ENCODE results near the gene PRF1.
A peak's percentile ranks its signal among the peaks of the same experiment; 100 is the strongest.

Gene PRF1

DNA sequence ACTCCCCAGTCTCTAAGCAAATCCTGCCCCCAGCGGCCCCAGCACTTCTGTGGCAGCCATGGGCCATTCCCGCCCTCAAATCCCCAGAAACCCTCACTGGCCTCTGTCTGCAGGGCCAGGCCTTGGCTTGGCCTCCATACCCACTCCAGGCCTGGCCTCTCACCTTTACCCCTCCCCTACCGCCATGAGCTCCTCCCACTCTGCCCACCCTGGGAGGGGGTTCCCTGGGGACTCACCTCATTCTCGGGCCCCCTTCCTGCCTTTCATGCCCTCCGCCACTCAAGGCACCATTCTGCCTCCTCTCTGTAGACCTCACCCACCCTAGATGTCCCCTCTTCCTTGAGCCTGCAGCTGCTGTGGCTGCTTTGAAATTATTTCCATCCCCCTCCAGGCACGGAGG is 41.0 kb downstream of the PRF1 start:
- no peak for DNase-seq (ENCODE audit: low read depth in 1 of 2, low spot score in 1 of 2)
- H3K27me3 ChIP-seq (ENCODE audit: insufficient read depth, poor library complexity, severe bottlenecking) = no peaks in the 10 kb centered on the region
- H3K4me3 ChIP-seq (replicated peaks; ENCODE audit: insufficient read depth, low read length) = no peak overlapping the region
- H3K27ac ChIP-seq (replicated peaks) = no peak overlapping the region
- TF ChIP-seq GABPA (IDR thresholded peaks at IDR 0.05; ENCODE audit: low read depth) = no peak

DNA sequence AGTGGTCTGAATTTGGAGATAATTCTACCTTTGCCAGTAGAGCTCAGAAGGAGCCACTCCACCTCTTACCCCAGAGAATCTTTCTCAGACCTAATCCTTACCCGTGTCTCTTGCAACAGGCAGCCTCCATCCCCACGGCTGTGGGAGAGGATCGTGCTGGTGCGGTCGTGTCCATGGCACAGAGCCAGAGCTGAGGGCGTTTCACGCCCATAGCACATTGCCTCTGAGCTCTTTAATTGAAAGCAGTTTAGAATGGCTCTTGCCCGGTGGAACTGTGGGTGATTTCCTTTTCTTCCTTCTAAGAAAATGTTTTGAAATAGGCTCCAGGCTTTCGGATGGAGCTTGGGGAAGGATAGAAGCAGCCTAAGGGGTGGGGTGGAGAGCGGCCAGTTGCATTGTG is 41.5 kb downstream of the PRF1 start:
- H3K27me3 ChIP-seq (ENCODE audit: insufficient read depth, poor library complexity, severe bottlenecking) = no peaks in the 10 kb centered on the region
- TF ChIP-seq SPI1 (IDR thresholded peaks at IDR 0.05; ENCODE audit: borderline replicate concordance, low read depth) (no peak), POLR2AphosphoS5 (IDR thresholded peaks at IDR 0.05; ENCODE audit: low read depth) (peak; percentile 43)
- TF ChIP-seq, protein P1, sequence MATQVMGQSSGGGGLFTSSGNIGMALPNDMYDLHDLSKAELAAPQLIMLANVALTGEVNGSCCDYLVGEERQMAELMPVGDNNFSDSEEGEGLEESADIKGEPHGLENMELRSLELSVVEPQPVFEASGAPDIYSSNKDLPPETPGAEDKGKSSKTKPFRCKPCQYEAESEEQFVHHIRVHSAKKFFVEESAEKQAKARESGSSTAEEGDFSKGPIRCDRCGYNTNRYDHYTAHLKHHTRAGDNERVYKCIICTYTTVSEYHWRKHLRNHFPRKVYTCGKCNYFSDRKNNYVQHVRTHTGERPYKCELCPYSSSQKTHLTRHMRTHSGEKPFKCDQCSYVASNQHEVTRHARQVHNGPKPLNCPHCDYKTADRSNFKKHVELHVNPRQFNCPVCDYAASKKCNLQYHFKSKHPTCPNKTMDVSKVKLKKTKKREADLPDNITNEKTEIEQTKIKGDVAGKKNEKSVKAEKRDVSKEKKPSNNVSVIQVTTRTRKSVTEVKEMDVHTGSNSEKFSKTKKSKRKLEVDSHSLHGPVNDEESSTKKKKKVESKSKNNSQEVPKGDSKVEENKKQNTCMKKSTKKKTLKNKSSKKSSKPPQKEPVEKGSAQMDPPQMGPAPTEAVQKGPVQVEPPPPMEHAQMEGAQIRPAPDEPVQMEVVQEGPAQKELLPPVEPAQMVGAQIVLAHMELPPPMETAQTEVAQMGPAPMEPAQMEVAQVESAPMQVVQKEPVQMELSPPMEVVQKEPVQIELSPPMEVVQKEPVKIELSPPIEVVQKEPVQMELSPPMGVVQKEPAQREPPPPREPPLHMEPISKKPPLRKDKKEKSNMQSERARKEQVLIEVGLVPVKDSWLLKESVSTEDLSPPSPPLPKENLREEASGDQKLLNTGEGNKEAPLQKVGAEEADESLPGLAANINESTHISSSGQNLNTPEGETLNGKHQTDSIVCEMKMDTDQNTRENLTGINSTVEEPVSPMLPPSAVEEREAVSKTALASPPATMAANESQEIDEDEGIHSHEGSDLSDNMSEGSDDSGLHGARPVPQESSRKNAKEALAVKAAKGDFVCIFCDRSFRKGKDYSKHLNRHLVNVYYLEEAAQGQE (IDR thresholded peaks at IDR 0.05; ENCODE audit: insufficient replicate concordance, low read depth) = no peak
- TF ChIP-seq, protein P2, sequence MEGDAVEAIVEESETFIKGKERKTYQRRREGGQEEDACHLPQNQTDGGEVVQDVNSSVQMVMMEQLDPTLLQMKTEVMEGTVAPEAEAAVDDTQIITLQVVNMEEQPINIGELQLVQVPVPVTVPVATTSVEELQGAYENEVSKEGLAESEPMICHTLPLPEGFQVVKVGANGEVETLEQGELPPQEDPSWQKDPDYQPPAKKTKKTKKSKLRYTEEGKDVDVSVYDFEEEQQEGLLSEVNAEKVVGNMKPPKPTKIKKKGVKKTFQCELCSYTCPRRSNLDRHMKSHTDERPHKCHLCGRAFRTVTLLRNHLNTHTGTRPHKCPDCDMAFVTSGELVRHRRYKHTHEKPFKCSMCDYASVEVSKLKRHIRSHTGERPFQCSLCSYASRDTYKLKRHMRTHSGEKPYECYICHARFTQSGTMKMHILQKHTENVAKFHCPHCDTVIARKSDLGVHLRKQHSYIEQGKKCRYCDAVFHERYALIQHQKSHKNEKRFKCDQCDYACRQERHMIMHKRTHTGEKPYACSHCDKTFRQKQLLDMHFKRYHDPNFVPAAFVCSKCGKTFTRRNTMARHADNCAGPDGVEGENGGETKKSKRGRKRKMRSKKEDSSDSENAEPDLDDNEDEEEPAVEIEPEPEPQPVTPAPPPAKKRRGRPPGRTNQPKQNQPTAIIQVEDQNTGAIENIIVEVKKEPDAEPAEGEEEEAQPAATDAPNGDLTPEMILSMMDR (IDR thresholded peaks at IDR 0.05; ENCODE audit: insufficient read depth, low read length) = no peak
- H3K4me3 ChIP-seq (replicated peaks; ENCODE audit: insufficient read depth, low read length) = no peak overlapping the region
- H3K27ac ChIP-seq (replicated peaks) = no peak overlapping the region
- peak in 1 of 2 experiments; percentile 68 for DNase-seq (ENCODE audit: low read depth in 1 of 2, low spot score in 1 of 2)

DNA sequence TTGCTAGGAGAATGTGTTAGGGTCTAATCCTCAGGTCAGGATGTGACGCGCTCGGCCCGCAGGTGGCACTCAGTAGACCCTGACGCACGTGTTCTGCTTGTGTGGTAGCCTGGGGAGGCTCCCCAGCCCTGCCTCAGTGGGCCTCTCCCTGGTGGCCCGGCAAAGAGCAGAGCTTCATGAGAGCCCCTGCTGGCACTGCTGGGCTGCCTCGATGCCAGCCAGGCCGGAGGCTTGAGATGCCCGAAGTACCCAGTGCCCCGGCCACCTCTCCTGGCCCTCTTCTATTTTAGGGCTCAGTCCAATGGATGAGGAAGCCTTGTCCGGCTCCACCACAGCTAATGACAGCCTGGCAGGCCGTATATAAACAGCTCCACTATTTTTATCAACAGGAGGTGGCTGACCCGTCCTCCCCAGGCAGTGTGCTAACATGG is 42.0 kb downstream of the PRF1 start:
- H3K27ac ChIP-seq (replicated peaks) = no peak overlapping the region
- TF ChIP-seq GABPA (IDR thresholded peaks at IDR 0.05; ENCODE audit: low read depth) (no peak), SPI1 (IDR thresholded peaks at IDR 0.05; ENCODE audit: borderline replicate concordance, low read depth) (no peak), POLR2AphosphoS5 (IDR thresholded peaks at IDR 0.05; ENCODE audit: low read depth) (no peak)
- TF ChIP-seq, protein P1 (IDR thresholded peaks at IDR 0.05; ENCODE audit: insufficient replicate concordance, low read depth) = no peak
- TF ChIP-seq, protein P2 (IDR thresholded peaks at IDR 0.05; ENCODE audit: insufficient read depth, low read length) = no peak

DNA sequence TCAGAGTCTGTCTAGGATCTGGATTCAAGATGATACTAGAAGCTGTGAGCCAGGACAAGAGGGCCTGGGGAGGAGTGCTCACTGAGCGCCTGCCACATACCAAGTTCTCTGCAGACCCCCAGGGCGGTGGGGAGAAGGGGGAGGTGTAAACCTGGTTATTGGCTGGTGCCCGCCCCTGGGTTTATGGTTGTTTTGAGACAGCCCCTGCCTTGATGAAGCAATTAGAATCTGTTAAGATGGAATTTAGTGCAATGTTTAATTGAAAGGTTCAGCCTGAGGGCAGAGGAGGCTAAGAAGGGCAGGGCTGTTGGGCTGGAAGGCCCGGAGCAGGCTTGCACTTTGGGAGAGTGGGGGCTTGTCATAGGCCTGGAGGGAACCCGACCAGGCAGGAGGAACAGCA is 42.7 kb downstream of the PRF1 start:
- no peak overlapping the region for H3K27ac ChIP-seq (replicated peaks)
- H3K4me3 ChIP-seq (replicated peaks; ENCODE audit: insufficient read depth, low read length) = no peak overlapping the region
- TF ChIP-seq, protein P1 (IDR thresholded peaks at IDR 0.05; ENCODE audit: insufficient replicate concordance, low read depth) = no peak
- no peak for TF ChIP-seq GABPA (IDR thresholded peaks at IDR 0.05; ENCODE audit: low read depth)
- TF ChIP-seq, protein P2 (IDR thresholded peaks at IDR 0.05; ENCODE audit: insufficient read depth, low read length) = no peak
- TF ChIP-seq SPI1 (IDR thresholded peaks at IDR 0.05; ENCODE audit: borderline replicate concordance, low read depth) = no peak
- no peak for TF ChIP-seq POLR2AphosphoS5 (IDR thresholded peaks at IDR 0.05; ENCODE audit: low read depth)
- H3K27me3 ChIP-seq (ENCODE audit: insufficient read depth, poor library complexity, severe bottlenecking) = no peaks in the 10 kb centered on the region
- no peak for DNase-seq (ENCODE audit: low read depth in 1 of 2, low spot score in 1 of 2)

More for the DNA sequence above, 42.0 kb downstream of the PRF1 start:
- DNase-seq (ENCODE audit: low read depth in 1 of 2, low spot score in 1 of 2) = no peak
- no peaks in the 10 kb centered on the region for H3K27me3 ChIP-seq (ENCODE audit: insufficient read depth, poor library complexity, severe bottlenecking)
- H3K4me3 ChIP-seq (replicated peaks; ENCODE audit: insufficient read depth, low read length) = no peak overlapping the region

Measured in HL-60 (cell line).